ENCODE data around the gene SYNE4. TPM values are rescaled to one million over a fixed set of nuclear protein-coding genes. Genes with fewer than 3 reads are reported as not detected.

Gene SYNE4
- total and polyA plus RNA-seq, 9 of the 15 experiments (the other 6 are each of a cell fraction or from before 2014, with no cell fraction given), result 0.03 to 0.65 (median 0.29) TPM

DNA sequence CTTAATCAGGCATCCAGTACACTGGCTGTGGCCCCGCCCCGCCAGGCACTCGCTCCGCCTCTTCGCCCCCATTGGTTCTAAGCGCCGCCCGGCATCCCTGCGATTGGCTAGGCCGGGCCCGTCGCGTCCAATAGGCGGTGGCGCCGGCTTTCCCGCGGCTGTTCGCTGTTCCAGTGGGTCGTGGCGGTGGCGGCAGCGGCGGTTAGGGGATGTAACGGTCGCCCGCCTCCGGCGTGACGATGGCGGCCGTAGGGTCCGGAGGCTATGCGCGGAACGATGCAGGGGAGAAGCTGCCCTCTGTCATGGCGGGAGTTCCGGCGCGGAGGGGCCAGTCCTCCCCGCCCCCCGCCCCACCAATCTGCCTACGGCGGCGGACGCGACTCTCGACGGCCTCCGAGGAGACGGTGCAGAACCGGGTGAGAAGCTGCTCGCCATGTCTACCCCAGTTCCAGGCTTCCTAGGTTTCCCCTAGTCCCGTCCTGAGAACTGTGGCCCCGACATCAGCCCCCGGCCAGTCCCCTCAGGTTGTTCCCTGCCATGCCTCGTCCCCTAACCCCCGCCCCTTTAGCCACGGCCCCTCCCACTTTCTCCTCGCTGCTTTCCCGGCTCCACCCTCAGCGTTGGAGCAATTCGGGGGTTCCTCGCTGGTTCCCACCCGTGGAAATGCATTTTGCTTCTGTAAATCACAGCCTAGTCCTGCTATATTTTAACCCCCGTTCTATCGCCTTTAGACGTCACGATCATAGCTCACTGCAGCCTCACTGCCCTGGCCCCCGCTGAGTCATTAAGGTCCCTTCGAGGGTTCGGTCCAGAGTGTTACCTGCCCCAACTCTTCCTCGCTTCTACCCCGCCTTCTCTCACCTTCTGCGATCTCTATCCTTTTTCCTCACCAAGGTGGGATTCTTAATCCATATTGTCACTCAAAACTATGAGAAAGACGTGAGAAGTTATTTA is 46.4 kb upstream of the SYNE4 start, which contains the start of gene WDR62 (continued):
- TF ChIP-seq, protein P1, sequence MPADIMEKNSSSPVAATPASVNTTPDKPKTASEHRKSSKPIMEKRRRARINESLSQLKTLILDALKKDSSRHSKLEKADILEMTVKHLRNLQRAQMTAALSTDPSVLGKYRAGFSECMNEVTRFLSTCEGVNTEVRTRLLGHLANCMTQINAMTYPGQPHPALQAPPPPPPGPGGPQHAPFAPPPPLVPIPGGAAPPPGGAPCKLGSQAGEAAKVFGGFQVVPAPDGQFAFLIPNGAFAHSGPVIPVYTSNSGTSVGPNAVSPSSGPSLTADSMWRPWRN (IDR thresholded peaks at IDR 0.05; ENCODE audit: low read depth), result no peak
- TF ChIP-seq WHSC1 (IDR thresholded peaks at IDR 0.05; ENCODE audit: low read length), result no peak
- TF ChIP-seq, protein P2, sequence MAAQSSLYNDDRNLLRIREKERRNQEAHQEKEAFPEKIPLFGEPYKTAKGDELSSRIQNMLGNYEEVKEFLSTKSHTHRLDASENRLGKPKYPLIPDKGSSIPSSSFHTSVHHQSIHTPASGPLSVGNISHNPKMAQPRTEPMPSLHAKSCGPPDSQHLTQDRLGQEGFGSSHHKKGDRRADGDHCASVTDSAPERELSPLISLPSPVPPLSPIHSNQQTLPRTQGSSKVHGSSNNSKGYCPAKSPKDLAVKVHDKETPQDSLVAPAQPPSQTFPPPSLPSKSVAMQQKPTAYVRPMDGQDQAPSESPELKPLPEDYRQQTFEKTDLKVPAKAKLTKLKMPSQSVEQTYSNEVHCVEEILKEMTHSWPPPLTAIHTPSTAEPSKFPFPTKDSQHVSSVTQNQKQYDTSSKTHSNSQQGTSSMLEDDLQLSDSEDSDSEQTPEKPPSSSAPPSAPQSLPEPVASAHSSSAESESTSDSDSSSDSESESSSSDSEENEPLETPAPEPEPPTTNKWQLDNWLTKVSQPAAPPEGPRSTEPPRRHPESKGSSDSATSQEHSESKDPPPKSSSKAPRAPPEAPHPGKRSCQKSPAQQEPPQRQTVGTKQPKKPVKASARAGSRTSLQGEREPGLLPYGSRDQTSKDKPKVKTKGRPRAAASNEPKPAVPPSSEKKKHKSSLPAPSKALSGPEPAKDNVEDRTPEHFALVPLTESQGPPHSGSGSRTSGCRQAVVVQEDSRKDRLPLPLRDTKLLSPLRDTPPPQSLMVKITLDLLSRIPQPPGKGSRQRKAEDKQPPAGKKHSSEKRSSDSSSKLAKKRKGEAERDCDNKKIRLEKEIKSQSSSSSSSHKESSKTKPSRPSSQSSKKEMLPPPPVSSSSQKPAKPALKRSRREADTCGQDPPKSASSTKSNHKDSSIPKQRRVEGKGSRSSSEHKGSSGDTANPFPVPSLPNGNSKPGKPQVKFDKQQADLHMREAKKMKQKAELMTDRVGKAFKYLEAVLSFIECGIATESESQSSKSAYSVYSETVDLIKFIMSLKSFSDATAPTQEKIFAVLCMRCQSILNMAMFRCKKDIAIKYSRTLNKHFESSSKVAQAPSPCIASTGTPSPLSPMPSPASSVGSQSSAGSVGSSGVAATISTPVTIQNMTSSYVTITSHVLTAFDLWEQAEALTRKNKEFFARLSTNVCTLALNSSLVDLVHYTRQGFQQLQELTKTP (IDR thresholded peaks at IDR 0.05; ENCODE audit: low read depth in 1 of 2, partially characterized antibody in 2 of 2), result no peak
- TF ChIP-seq GATAD2A (IDR thresholded peaks at IDR 0.05), result no peak
- TF ChIP-seq NONO (IDR thresholded peaks at IDR 0.05; ENCODE audit: low read depth in 2 of 2, low read length in 1 of 2), result peak; percentile 37 to 67; a peak in 2 of 4 replicates
- no peak for TF ChIP-seq RFX7 (CRISPR knock-in tag; IDR thresholded peaks at IDR 0.05)
- TF ChIP-seq ZNF253 (CRISPR knock-in tag; conservative IDR thresholded peaks at IDR 0.05), result no peak
- TF ChIP-seq, protein P3, sequence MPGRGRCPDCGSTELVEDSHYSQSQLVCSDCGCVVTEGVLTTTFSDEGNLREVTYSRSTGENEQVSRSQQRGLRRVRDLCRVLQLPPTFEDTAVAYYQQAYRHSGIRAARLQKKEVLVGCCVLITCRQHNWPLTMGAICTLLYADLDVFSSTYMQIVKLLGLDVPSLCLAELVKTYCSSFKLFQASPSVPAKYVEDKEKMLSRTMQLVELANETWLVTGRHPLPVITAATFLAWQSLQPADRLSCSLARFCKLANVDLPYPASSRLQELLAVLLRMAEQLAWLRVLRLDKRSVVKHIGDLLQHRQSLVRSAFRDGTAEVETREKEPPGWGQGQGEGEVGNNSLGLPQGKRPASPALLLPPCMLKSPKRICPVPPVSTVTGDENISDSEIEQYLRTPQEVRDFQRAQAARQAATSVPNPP (IDR thresholded peaks at IDR 0.05; ENCODE audit: borderline replicate concordance, insufficient read depth, insufficient read length), result no peak
- TF ChIP-seq ZBTB17 (CRISPR knock-in tag; IDR thresholded peaks at IDR 0.05), result no peak
- TF ChIP-seq, protein P4, sequence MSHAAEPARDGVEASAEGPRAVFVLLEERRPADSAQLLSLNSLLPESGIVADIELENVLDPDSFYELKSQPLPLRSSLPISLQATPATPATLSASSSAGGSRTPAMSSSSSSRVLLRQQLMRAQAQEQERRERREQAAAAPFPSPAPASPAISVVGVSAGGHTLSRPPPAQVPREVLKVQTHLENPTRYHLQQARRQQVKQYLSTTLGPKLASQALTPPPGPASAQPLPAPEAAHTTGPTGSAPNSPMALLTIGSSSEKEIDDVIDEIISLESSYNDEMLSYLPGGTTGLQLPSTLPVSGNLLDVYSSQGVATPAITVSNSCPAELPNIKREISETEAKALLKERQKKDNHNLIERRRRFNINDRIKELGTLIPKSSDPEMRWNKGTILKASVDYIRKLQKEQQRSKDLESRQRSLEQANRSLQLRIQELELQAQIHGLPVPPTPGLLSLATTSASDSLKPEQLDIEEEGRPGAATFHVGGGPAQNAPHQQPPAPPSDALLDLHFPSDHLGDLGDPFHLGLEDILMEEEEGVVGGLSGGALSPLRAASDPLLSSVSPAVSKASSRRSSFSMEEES (CRISPR knock-in tag; IDR thresholded peaks at IDR 0.05), result no peak
- peak; percentile 34; the same call in 1 of the 2 replicates for TF ChIP-seq HLTF (IDR thresholded peaks at IDR 0.05)
- no peak for TF ChIP-seq TBL1XR1 (IDR thresholded peaks at IDR 0.05; ENCODE audit: low read length in 2 of 2)
- TF ChIP-seq, protein P5, sequence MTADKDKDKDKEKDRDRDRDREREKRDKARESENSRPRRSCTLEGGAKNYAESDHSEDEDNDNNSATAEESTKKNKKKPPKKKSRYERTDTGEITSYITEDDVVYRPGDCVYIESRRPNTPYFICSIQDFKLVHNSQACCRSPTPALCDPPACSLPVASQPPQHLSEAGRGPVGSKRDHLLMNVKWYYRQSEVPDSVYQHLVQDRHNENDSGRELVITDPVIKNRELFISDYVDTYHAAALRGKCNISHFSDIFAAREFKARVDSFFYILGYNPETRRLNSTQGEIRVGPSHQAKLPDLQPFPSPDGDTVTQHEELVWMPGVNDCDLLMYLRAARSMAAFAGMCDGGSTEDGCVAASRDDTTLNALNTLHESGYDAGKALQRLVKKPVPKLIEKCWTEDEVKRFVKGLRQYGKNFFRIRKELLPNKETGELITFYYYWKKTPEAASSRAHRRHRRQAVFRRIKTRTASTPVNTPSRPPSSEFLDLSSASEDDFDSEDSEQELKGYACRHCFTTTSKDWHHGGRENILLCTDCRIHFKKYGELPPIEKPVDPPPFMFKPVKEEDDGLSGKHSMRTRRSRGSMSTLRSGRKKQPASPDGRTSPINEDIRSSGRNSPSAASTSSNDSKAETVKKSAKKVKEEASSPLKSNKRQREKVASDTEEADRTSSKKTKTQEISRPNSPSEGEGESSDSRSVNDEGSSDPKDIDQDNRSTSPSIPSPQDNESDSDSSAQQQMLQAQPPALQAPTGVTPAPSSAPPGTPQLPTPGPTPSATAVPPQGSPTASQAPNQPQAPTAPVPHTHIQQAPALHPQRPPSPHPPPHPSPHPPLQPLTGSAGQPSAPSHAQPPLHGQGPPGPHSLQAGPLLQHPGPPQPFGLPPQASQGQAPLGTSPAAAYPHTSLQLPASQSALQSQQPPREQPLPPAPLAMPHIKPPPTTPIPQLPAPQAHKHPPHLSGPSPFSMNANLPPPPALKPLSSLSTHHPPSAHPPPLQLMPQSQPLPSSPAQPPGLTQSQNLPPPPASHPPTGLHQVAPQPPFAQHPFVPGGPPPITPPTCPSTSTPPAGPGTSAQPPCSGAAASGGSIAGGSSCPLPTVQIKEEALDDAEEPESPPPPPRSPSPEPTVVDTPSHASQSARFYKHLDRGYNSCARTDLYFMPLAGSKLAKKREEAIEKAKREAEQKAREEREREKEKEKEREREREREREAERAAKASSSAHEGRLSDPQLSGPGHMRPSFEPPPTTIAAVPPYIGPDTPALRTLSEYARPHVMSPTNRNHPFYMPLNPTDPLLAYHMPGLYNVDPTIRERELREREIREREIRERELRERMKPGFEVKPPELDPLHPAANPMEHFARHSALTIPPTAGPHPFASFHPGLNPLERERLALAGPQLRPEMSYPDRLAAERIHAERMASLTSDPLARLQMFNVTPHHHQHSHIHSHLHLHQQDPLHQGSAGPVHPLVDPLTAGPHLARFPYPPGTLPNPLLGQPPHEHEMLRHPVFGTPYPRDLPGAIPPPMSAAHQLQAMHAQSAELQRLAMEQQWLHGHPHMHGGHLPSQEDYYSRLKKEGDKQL (CRISPR knock-in tag; IDR thresholded peaks at IDR 0.05; ENCODE audit: borderline replicate concordance), result no peak

Measured in K562 (cell line).